GM21717 (cell line): ENCODE results near the gene DAND5.

Experiments used
- ATAC-seq: cut with Tn5 transposase; IDR thresholded peaks from one replicate; pipeline ENCODE4 v1.9.1; 2021; ENCODE audit warnings: mild to moderate bottlenecking, moderate library complexity; ENCODE audit not compliant: unreplicated experiment

DAND5 gene, protein sequence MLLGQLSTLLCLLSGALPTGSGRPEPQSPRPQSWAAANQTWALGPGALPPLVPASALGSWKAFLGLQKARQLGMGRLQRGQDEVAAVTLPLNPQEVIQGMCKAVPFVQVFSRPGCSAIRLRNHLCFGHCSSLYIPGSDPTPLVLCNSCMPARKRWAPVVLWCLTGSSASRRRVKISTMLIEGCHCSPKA

DNA sequence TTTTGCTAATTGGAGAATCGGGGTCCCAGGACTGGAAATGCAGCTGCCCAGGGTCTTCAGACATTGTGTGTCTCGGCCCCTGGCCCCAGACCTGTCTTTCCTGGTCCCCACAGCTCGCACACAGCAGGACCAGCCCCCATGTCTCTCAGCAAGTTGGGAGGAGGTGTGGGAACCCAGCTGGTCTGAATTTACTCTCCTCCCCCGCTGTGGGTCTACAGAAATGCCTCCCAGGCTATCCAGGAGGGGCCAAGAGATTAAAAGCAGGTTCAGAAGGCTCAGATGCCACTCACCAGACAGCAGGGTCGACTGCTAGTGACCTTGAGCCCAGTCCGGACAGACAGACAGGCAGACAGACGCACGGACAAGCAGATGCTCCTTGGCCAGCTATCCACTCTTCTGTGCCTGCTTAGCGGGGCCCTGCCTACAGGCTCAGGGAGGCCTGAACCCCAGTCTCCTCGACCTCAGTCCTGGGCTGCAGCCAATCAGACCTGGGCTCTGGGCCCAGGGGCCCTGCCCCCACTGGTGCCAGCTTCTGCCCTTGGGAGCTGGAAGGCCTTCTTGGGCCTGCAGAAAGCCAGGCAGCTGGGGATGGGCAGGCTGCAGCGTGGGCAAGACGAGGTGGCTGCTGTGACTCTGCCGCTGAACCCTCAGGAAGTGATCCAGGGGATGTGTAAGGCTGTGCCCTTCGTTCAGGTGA, at the start of gene DAND5:
TSS of gene DAND5 (plus strand) at position 285 of the 697 bp plus-strand sequence. CDS start at position 370, 85 bp downstream.
- no peak for ATAC-seq

DNA sequence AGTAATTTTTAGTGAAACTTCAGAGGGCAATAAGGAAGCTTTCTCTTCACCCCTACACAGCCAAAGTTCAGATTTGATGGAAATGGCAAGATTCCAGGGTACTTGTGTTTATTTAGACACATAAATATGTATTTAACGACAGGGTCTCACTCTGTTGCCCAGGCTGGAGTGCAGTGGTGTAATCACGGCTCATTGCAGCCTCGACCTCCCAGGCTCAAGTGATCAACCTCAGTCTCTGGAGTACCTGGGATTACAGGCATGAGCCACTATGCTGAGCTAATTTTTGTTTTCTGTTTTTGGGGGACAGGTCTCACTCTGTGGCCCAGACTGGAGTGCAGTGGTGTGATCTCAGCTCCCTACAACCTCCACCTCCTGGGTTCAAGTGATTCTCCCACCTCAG, 48.3 kb upstream of the DAND5 start:
- no peak for ATAC-seq

DNA sequence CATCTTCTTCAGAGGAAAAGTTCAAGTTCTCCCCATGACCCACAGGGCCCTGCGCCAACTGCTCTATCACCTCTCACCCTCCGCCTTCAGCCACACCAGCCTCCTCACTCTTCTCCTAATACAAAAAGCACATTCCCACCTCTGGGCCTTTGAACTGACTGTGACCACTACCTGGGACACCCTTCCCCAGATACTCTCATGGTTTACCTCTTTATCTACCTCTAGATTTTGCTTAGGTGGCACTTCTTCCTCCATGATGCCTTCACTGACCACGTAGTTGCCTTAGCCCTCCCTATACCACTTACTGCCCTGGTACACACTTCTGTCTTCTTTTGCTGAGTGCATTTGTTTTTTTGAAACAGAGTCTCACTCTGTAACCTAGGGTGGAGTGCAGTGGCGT, 46.4 kb upstream of the DAND5 start:
- ATAC-seq: no peak

DNA sequence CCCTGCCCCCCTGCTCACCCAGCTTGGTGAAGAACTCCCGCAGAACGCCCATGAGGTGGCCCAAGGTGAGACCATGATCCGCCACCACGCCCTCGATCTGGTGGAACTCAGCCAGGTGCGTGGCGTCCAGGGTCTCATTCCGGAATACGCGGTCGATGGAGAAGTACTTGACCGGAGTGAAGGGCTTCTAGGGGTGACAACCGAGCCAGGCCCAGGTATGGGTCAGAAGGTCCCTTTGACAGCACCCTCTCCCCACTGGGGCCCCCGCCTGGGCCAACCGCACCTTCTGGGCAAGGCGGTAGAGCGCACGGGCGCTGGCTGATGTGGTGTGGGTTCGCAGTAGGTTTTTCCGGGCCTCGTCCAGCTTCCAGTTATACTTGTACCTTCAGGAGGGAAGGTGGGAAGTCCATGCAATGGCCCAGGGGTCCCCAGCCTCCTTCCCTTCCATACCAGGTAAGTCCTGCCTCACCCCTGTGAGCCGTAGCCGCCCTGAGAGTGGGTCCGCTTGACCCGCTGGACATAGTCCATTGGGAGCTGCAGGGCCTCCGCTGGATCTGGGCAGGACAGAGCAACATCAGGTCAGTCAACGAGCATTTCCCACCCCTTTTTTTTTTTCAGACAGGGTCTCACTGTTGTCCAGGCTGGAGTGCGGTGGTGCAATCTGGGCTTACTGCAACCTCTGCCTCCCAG, 44.6 kb upstream of the DAND5 start:
- no peak for ATAC-seq

DNA sequence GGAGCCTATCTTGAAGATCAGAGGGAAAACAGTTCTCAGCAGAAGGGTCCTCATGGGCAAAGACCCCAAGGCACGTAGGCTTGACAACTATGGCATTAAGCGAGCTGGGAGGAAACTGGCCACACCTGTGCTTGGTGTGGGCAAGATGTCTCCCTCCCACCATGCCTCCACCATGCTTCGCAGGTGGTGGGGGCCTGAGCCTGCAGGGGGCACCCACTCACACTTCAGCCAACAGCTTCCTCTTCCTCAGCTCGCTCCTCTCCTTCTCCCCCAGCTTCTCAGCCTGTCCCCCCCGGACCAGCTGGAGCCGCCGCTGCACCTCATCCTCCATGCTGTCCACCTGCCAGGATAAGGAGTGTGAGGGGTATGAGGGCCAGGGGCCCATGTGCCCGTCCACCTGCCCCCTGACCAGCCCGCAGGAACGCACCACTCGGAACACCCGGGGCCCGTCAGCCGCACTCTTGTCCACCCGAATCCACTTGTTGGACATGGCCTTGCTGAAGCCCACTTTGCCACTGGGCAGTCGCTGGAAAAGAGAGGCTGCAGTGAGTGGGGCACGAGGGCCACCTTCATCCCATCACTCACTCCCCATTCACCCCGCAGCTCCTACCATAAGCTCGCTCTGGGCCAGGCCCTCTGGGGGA, 39.3 kb upstream of the DAND5 start:
- ATAC-seq: no peak

DNA sequence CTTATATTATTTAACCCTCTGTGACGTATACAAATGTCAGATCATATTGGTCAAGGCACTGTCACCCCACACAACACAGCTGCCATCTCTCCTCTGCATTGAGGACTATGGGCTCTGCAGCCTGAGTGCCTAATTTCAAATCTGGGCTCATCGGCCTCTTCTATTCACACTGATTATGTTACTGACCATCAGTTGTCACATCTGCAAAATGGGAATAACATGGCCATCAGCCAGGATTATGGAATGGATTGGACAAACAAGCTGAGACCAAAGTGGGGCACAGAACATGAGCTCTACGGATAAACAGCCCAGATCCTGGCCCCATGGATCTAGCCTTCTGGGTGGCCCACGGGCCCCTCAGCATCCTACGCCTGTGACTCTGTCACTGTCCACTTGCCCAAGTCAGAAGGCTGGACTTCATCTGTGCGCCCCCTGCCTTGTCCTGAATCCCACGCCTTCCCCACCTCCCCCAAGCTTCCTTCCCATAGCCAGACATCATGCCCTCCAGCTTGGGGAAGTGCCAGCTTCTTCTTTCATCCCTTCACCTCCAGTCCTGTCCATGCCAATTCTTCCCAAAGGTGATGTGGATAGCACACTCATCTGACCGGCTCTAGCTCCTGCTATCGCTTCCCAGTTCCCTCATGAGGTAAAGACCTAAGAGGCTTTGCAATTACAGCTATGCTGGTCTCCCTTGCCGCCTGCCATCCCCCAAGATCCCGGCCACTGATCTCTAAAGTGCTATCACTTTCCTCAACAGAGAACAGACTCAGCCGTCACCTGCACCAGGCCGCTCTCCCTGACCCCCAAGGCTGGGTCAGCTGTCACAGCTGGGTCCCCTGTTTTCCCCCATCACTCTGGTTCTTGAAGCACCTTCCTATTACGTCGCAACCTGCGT, 36.7 kb upstream of the DAND5 start:
- no peak for ATAC-seq

DNA sequence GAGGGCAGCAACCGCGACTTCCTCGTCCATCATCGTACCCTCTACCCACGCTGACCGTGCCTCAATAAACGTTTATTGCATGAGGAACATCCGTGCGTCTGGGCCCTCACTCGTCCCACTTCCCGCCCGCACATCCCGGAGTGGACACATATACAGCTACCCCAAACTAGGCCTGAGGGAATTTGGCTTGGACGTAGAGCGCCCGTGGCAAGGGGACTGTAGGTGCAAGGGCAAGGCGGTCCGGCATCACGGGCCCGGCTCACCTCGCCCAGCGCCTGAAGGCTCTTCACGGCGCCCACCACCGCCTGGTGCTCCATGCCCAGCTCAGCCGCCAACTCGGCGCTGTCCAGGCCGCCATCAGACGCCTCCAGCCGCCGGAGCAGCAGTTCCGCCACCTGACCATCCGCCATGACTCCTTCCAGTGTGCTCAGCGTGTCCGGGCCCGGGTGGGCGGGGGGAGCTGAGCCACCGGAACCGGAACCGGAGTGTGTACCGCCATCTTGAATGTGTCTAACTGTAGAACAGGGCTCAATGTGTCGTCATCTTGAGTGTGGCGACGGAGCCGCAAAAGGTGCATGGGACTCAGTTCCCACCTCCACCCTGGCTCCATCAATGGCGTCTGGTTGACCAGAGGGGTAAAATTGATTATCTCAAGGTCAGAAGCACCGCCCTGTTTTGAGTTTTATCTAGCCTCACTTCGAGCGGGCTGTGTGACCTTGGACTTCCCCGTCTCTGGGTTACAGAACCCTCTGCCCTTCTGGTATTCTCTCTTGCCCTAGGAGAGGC, 35.9 kb upstream of the DAND5 start, which contains the start of gene FARSA:
TSS of gene FARSA (minus strand) at position 425 of the 786 bp plus-strand sequence. CDS start at position 410, 15 bp downstream.
- ATAC-seq: peak; percentile 41

DNA sequence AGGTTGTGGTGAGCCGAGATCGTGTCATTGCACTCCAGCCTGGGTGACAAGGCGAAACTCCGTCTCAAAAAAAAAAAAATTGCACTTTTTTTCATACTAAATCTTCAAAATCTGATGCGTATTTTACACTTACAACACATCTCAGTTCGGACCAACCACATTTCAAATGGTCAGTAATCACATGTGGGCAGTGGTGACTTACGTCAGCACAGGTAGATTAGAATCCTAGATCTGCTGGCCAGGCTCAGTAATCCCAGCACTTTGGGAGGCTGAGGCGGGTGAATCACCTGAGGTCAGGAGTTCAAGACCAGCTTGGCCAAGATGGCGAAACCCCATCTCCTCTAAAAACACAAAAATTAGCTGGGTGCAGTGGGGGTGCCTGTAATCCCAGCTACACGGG, 34.3 kb upstream of the DAND5 start:
- ATAC-seq: no peak

DNA sequence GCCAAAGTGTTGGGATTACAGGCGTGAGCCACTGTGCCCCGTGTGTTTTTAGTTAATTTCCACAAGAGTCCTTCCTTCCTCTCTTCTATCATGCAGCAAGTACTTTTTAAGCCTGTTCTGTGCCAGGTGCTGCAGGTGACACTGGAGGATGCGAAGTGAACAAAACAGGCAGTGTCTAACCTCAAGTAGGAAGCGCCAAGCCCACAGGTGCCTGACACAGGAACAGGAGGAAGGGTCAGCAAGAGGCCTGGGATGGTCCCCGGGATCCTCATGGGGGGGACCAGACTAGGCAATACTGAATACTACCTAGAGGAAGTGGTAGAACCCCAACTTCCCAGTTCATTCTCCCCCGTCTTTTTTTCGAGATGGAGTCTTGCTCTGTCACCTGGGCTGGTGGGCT, 32.8 kb upstream of the DAND5 start:
- ATAC-seq: no peak

DNA sequence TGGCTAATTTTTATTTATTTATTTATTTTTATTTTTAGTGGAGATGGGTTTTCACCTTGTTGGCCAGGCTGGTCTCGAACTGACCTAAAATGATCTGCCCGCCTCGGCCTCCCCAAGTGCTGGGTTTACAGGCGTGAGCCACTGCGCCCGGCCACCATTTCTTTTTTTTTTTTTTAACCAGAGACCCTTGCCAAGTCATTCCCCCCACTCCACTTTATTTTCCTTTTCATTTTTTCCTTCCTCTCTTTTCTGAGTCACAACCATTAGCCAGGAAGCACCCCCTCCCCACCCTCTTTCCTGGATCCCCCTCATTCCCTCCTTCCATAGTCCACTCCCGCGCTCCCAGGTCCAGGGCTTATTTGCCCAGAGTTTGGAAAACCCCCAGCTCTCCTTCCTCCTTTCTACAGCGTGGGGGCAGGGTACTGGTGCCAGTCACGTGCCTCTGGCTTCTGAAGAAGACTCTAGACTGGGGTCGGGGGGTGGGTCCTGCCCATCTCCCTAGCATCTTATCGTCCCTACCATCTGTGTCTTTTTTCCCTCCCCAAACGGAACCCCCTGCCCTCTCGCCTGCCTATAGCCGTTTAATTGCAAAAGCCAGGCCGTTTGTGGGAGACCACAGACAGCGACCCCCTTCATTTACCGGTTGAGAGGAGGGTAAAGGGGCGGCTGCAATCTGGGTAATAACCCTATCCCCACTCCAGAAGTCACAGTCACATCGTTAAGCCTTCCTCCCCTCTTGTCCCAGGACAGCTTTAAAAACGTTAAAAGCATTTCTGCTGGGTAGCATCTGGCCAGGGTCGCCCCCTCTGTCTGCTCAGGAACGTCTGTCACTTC, 32.1 kb upstream of the DAND5 start:
- no peak for ATAC-seq

DNA sequence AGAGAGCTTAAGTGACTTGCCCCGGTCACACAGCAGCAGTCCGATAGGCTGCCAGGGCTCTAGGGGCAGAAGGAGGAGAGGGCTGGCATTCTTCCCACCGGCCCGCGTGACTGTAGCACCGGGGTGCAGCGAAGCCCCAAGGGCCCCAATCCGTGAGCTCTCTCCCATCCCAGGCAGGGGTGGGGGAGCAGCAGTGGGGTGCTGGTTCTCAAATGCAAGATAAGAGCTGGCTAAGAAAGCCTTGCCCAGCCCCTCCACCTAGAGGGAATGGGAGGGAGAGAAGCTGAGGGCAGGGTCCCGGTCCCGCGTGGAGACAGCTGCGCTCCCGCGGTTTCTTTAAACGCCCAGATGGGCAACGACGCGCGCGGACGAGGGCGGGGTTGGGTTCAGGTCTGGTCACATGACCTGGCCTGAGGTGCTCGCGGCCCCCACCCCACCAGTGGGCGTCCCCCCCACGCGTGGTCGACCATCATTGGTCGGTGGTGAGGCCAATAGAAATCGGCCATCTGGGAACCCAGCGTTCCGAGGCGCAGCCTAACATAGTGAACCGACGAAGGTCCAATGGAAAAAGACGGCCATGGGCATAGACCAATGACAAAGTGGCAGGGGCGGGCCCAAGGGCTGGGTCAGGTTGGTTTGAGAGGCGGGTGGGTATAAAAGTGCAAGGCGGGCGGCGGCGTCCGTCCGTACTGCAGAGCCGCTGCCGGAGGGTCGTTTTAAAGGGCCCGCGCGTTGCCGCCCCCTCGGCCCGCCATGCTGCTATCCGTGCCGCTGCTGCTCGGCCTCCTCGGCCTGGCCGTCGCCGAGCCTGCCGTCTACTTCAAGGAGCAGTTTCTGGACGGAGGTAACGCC, 31.2 kb upstream of the DAND5 start, which contains the start of gene CALR:
TSS of gene CALR (plus strand) at position 683 of the 852 bp plus-strand sequence. CDS start at position 754, 71 bp downstream.
- peak; percentile 76 for ATAC-seq

DNA sequence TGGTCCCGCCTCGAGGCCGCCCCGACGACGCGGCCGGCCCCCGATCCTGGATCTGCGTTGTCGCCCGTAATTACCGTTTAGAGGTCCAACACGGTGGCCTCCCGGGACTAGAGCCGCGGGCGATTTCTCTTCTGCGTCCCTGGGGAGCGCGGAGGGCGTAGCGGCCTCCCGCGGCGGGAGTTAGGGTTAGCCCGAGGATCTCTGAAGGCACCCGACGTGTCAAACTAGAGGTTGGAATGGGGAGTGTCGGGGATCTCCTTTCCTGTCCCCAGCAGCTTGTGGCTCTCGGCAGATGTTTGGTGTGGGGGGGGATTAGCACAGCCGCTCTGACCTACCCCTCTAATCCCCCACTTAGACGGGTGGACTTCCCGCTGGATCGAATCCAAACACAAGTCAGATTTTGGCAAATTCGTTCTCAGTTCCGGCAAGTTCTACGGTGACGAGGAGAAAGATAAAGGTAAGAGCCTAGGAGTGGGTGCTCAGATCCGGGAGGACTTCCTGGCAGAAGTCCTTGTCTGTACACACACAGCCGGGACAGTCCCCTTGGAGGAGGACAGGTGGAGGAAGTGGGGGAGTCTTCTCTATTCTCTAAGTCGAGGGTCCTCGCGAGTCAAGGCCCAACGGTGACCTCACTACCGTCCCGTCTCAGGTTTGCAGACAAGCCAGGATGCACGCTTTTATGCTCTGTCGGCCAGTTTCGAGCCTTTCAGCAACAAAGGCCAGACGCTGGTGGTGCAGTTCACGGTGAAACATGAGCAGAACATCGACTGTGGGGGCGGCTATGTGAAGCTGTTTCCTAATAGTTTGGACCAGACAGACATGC, 30.4 kb upstream of the DAND5 start:
- ATAC-seq: peak; percentile 1

DNA sequence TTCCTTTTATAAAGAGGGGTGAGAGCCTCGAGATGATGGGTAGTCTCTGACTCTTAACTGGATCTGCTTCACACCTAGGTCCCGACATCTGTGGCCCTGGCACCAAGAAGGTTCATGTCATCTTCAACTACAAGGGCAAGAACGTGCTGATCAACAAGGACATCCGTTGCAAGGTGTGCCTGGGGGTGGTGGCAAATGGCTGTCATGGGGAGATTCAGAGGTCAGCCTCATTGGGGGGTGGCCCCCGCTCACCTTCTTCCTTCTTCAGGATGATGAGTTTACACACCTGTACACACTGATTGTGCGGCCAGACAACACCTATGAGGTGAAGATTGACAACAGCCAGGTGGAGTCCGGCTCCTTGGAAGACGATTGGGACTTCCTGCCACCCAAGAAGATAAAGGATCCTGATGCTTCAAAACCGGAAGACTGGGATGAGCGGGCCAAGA, 29.4 kb upstream of the DAND5 start:
- ATAC-seq: no peak

DNA sequence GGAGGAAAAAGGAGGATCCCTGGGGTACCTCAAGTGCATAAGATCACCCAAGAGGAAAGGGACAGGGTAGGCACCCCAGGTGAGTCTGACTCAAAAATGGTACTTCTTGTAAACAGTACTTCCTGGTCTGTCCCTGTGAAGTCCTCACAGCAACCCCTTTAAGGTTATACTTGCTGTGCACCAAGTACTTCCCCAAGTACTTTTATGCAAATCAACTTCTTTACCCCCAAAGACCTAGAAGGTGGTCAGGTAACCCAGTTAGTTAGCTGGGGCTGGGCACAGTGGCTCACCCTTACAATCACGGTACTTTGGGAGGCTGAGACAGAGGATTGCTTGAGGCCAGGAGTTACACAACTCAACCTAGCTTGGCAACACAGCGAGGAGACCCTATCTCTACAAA, 28.5 kb upstream of the DAND5 start:
- no peak for ATAC-seq

DNA sequence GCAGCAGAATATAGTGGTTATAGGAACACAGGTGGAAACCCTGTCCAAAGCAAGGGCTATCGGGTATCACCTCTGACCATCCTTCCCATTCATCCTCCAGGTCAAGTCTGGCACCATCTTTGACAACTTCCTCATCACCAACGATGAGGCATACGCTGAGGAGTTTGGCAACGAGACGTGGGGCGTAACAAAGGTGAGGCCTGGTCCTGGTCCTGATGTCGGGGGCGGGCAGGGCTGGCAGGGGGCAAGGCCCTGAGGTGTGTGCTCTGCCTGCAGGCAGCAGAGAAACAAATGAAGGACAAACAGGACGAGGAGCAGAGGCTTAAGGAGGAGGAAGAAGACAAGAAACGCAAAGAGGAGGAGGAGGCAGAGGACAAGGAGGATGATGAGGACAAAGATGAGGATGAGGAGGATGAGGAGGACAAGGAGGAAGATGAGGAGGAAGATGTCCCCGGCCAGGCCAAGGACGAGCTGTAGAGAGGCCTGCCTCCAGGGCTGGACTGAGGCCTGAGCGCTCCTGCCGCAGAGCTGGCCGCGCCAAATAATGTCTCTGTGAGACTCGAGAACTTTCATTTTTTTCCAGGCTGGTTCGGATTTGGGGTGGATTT, 25.8 kb upstream of the DAND5 start:
- no peak for ATAC-seq

DNA sequence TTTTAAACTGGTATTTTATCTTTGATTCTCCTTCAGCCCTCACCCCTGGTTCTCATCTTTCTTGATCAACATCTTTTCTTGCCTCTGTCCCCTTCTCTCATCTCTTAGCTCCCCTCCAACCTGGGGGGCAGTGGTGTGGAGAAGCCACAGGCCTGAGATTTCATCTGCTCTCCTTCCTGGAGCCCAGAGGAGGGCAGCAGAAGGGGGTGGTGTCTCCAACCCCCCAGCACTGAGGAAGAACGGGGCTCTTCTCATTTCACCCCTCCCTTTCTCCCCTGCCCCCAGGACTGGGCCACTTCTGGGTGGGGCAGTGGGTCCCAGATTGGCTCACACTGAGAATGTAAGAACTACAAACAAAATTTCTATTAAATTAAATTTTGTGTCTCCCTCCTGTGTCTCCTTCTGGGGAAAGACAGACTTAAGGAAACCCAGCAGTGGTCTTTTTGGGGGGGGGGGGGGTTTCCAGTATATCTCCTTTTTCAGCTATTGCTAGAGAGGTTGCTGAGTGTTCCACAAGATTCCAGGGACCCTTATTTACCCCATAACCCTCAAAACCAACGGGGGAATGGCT, 25.2 kb upstream of the DAND5 start:
- no peak for ATAC-seq
